Endothelial cell of hepatic sinusoid (primary cell): ENCODE results near the gene KRT74.

Experiments
- in situ Hi-C: cut with HindIII; loops from 2 replicates; pipeline ENCODE4 v1.10.0; 2017; ENCODE audit warnings: low sequenced_read_pairs

Gene KRT74

DNA sequence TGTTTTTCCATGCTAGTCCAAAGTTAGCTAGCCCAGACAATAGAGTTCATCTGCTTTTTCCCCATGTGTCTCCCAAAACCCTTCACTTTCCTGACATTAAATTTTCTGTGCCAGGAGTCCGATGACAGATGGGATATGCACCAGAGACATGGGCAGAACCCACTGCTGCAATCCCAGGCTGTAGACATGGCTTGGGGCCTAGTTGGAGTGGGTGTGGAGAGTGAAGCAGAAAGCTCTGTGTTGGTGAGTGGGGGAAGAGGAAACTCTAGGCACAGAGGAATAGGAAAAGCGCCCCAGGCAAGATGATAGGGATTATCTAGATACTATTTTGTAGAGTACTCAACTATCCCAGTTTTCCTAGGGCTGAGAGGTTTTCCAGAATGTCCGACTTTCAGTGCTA lies 4.8 kb upstream of the KRT74 start:
- in situ Hi-C loops = loop anchor here (25.0 kb wide), 2 partner anchors 284 to 409 kb away; no protein-coding TSS in a partner anchor

DNA sequence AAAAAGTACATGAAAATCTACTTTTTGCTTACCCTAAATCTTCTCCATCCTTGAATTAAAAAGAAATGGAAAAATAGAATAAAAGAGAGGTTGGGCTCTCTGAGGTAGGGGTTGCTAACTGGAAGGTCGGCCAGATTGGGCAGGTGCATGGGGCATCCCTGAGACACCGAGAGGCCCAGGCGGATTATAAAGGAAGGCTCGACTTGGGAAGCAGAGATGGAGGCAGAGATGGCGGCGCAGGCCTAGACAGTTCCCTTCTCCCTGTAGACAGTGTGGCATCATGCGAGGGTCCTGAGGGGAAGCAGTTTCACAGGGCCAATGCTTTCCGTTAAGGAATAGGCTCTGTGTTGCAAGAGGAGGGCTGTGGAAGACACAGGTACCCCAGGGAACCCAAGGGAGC lies 3.7 kb upstream of the KRT74 start:
- in situ Hi-C loops = loop anchor here (25.0 kb wide), 2 partner anchors 285 to 410 kb away; no protein-coding TSS in a partner anchor

DNA sequence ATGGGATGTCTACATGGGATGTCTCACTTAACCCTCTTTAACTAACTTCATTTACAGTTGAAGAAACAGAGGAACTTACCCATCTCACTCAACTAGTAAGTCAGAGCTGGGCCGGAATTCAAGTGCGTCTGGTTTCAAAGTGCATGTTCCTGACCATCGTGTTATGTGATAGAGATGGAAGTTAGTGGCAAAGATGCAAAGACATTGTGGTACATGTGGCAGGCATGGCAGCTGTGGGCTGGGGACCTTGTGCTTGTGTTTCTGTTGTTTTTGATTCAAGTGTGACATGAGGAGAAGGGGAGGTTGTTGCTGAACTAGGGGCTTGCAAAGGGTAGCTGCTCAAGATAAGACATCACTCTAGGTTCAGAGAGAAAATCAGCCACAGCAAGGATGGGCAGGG lies 2.3 kb upstream of the KRT74 start:
- in situ Hi-C loops = loop anchor here (25.0 kb wide), 2 partner anchors 286 to 411 kb away; no protein-coding TSS in a partner anchor

DNA sequence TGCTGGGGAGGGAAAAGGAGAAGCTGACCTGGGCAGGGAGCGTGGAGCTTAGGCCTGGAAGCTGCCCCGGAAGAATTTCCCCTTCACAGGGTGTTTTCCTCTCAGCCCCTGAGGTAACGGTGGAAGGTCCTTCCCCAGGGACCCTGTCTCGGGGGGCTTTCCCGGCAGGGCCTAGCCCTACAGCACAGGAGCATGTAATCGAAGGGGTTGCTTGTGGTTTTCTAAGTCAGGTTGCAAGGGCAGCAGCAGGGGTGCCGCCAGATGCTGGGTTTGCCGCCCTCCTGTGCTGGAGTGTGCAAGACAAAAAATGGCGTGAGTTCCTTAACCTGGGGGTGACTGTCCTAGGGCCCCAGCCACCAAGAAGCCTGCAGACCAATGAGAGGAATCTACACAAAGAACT lies 1.6 kb upstream of the KRT74 start:
- in situ Hi-C loops = loop anchor here (25.0 kb wide), 2 partner anchors 287 to 412 kb away; no protein-coding TSS in a partner anchor

DNA sequence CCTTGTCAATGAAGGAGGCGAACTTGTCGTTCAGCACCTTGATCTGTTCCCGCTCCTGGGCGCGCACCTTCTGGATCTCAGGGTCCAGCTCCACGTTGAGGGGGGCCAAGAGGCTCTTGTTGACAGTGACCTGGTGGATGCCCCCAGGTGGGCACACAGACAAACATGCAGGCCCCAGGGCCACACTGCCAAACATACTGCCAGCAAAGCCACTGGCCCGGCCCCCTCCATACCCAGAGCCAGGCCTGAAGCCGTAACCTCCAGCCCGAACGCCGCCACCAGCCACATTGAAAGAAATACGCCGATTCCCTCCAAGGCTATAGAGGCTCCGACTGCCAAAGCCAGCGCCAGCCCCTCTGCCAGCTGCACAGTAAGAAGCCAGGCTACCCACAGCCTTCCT lies 337 bp downstream of the KRT74 start:
- in situ Hi-C loops = loop anchor here (5.0 kb wide), 1 partner anchor 91 kb away; no protein-coding TSS in a partner anchor

DNA sequence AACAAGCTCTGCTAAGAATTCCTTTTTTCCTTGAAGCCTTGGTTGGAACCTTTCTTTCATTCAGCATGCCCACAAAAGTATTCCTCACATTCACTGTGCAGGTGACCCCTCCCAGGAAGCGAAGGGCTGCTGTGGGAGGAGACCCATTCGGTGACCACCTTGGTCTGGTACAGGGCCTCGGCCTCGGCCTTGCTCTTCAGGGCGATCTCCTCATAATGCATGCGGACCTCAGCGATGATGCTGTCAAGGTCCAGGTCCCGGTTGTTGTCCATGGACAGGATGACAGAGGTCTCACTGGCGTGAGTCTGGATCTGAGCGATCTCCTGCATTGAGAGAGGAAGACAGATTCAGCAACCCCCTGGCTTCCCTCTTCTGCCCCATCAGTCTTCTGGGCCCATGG lies 3.1 kb downstream of the KRT74 start:
- in situ Hi-C loops = loop anchor here (5.0 kb wide), 1 partner anchor 88 kb away; no protein-coding TSS in a partner anchor

DNA sequence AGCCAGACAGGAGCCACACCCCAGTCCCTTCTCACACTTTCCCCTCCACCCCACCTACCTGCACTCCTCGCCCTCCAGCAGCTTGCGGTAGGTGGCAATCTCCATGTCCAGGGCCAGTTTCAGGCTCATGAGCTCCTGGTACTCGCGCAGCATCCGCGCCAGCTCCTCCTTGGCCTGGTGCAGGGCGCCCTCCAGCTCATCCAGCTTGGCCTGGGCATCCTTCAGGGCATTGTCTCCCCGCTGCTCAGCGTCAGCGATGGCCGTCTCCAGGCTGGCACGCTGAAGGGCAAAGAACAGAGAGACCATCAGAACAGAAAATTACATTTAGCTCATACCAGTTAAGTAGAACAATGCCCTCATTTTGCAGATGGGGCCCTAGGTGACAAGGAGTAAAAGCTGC lies 5.5 kb downstream of the KRT74 start:
- in situ Hi-C loops = loop anchor here (5.0 kb wide), 1 partner anchor 46 kb away; the partner anchor contains the start of gene KRT5

DNA sequence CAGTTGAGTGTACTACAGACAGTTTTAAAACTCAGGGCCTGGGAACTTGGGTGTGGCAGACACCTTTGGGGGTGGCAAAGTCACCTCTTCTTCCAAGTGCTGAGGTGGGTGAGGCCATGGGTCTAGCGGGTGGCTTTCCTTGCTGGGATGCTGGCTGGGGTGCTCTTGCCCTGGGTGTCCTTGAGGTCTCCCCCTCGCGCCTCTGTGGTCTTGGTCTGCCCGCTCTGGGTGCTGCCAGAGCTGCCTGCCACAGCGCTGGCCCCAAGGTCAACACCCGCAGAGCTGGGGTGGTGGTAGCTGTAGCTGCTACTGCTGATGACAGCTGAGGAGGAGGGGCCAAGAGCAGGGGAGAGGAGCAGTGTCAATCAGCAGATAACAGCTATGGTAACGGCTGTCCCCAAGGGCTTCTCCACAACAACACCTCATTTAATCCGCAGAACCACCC lies 6.8 kb downstream of the KRT74 start:
- in situ Hi-C loops = loop anchor here (5.0 kb wide), 1 partner anchor 45 kb away; the partner anchor contains the start of gene KRT5

DNA sequence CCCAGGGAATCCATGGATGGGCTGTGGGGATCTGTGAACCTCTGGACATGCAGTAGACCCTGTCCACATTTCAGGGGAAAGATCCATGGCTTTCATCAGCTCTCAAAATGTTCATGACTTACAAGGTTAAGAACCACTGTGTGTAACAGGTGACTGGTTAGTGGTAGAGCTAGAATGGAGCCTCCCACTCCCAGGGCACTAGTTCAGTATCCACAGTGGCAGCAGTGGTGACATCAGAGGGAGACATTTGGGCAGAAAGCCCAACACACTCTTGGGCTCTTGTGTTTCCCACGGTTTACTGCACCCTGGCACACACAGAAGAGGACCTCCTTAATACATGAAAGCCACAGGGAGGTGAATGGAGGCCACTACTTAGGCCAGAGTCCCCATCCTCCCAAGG lies 9.1 kb downstream of the KRT74 start:
- in situ Hi-C loops = no loop called here

DNA sequence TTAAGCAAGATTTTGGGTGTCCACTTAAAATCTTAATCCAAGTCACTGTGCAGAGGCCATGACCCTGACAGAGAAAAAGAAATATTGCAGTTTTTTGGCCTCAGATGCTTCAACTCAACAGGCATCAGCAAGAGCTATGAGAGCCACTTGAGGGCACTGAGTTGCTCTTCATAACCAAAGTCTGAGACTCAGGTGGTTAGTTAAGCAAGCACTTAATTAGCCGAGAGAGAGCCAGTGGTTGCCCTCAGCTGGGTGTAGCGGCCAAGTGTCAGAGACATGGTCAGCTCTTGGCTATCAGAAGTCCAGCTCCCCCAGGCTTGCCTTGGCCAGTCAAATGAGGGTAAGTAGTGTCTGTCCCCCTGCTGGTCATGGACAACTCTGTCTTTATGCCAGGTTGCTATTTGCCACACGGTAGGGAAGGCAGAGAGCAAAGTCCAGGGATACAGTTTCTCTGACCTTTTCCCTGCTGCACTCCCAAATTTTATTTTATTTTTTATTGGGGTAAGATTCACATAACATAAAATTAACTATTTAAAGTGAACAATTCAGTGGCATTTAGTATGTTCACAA lies 11.7 kb downstream of the KRT74 start:
- in situ Hi-C loops = no loop called here

DNA sequence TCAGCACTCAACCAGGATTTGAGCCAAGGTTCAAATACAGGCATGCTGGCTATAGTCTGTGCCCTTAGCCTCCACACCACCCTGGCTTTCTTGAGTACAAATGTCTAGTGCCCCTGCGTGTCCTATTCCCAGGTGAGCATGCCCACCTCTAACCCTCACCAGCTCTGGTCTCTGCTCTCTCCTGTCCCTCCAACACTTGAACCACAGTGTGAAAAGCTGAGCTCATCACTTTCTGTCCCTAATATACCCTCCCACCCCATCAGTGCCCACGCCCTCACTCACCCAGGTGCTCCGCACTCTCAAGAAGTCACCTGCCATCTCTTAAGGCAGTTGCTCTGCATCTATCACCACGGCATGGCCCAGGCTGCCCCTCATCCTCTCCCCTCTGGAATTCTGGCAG lies 13.7 kb downstream of the KRT74 start:
- in situ Hi-C loops = no loop called here

DNA sequence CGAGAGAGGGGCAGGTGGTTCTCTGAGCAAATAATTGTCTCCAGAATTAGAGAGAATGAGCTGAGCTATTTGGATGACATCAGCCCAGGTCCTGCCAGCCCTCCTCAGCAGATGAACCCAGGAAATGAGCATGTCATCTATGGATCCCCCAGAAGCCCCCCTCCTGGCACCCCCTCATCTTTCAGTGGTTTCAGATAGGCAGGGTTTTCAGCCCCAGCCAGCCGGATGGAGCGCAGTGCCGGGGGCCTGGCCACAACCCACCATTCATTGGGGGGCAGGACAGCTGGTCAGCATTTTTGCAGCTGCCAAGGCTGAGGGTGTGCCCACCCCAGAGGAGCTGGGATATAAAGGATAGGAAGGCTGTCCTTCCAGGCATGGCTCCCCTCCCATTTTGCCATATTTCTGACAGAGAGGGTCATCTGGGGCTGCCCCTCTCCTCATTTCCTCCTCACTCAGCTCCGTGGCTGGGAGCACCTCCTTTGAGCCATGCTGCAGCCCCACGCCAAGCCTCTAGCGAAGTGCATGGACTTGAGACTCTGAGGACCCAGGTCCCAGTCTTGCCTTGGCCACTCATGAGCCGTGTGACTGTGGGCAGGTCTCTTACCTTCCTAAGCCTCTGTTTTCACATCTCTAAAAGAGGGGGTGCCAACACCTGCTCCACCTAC lies 14.7 kb downstream of the KRT74 start:
- in situ Hi-C loops = no loop called here

DNA sequence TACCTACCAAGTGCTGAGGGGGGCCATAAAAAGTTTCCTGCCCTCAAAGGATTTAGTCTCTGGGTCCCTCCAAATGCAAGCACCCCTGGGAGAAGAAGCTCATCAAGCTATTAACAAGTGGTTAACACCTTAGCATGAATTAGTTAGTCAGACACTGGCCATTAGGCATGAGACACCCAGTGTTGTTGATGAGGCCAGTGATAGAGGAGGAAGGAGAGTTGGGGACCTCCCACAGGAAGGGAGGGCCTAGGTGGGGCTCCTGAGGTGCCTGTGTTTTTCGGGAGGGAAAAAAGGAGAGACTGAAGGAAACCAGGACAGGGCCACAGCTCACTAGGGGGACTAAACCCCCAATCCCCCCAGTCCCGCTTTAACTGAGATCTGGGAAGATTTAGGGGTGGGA lies 16.2 kb downstream of the KRT74 start:
- in situ Hi-C loops = no loop called here

DNA sequence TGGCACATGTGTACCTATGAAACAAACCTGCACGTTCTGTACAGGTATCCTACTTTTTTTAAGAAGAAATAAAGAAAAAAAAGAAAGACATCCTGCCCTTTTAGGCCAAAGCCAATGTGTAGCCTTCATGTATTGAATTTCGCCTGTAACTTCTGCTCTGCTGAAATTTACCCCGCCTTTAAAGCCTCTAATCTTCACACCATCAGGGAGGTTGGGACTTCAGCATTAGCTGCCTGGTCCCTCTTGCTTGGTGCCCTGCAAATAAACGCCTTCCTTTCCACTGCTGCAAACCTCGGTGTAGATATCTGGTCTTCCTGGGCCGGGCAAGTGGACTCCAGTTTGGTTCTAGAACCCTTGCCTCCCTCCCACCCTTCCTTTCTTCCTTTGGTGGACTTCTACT lies 18.1 kb downstream of the KRT74 start:
- in situ Hi-C loops = no loop called here

DNA sequence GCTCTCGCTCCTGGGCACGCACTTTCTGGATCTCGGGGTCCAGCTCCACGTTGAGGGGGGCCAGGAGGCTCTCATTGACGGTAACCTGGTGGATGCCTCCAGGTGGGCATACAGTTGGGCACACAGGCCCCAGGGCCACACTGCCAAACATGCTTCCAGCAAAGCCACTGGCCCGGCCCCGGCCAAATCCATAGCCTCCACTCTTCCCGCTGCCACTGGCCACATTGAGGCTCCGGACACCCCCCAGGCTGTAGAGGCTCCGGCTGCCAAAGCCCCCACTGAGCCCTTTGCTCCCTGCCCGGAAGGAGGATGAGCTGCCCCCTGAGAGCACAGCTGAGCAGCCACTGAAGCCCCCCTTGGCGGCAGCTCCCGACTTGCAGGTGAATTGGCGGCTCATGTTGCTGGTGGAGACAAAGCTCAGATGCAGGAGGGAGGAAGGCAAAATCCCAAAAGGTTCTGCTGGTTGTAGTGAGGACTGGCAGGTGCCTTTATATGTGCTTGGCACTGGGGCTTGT lies 20.9 kb downstream of the KRT74 start, which contains the start of gene KRT71:
KRT71 (minus strand) TSS at position 465 of the 515 bp plus-strand sequence; CDS start at position 397, 68 bp downstream.
- in situ Hi-C loops = no loop called here

DNA sequence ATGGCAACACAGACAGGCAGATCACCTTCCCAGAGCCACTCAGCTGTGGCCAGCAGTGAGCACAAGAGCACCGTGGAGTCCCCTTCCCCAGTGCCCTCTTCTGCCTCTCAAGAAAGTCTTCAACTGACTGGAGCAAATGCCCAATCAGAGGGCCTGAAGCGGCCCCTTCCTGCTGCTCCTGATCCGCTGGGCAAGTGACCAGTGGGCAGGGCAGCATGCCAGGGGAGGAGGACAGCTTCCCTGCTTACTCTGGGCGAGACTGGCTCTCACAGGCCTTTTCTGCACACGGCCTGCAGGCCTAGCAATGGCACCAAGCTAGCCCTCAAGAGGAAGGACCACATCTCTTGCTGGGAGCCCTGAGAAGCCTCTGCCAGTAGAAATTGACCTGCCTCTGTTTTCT lies 21.6 kb downstream of the KRT74 start:
- in situ Hi-C loops = no loop called here

DNA sequence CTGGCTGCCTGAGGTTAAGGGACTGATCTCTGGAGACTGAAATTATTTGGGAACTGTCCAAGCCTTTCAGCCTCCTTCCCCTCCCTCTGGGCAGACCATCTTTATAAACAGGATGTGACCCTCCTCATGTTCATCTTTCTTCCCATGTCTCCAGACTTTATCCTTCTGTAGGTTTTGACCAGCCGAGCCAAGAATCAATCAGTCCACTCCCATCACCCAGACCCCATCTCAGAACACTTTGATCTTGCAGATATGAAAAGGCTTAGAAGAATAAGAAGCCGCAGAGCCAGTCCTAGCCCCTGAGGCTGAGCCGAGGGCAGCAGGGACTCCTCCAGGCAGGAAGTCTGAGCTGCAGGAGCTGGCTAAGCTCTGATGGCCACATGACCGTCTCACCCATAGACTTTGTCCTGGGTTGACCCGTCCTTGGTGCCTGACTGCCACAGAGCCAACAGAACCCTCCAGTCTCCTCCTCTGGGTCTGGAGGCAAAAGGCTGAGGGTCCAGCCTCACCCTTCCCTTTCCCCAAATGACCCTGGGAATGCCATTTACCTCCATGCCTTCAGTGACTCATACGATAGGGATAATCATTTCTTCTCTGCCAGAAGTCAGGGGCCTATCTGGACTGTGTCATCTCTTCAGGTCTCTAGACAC lies 22.3 kb downstream of the KRT74 start:
- in situ Hi-C loops = no loop called here

DNA sequence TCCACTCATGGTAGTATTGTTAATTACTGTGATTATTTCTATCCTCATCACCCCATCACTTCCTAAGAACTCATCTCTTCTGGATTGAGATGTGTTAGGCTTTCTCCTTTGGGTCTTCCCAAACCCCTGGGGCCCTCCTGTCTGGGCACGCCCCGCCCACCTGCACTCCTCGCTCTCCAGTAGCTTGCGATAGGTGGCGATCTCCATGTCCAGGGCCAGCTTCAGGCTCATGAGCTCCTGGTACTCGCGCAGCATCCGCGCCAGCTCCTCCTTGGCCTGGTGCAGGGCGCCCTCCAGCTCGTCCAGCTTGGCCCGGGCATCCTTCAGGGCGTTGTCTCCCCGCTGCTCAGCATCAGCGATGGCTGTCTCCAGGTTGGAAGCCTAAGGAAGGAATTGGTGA lies 27.5 kb downstream of the KRT74 start:
- in situ Hi-C loops = no loop called here

DNA sequence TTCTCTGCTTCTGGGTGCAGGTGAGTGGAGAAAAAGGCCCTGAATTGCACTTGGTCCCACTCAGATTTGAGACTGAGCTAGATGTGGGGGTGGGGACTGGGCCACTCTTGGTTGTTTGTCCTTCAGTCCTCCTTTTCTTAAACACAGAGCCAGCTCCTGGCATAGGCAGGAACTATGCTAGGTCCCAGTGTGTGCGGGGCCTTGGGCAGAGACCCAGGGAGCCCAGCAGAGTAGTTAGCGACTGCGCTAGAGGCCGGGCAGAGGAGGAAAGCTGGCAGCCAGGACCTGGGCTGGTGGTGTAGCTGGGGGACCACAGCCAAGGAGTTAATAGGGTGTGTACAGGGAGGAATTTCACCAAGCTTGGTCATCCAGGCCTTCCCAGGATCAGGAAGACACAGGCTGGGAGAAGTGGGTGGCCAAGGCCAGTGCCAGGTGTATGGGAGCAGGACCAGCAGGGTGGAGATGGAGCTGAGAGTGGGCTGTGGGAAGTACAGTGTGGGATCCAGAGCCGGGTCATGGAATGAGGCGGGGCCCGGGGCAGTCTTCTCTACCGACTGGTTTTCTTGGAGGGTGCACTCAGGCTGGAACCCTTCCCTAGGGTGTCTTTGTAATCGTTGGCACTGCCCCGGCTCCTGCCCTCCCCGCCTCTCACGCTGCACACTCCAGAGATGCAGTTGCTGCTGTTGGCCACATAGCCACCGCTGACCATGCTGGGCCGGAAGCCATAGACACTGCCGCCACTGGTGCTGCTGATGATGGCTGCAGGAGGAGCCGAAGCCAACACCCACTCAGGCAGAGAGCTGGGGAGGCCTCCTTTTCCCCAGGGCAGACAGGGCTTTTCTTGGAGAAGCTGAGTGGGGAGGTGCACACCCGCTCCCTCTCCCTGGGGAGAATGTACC lies 29.4 kb downstream of the KRT74 start:
- in situ Hi-C loops = no loop called here

DNA sequence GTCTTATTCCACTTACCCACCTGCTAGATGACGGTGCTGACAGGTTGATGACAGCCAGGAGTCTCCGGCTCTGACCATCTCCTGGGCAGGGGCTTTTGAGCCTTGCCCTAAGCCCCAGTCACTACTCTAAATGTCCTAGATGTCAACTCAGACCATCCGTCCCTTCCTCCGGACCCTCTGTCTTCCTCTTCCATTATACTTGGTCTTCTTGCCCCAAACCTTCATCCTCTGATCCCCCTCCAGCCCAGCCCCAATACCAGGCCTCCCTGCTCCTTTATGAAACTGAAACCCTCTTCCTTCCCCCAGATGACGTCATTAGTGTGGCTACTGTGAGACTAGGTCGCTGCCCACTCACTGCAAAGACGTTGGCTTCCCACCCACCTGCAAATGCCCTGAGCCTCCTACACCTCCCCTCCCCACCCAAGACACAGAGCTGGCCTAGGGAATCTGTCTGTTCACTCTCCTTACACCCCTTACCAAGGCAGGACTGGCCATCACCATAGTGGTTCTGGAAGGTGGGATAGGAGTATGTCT lies 30.8 kb downstream of the KRT74 start:
- in situ Hi-C loops = no loop called here
